GM18873 (cell line): ENCODE results near the gene SPTSSA.
"Not testable (repeated sequence)": the region's sequence is repeated elsewhere in the genome, so short reads cannot be mapped to it uniquely, and the experiment has no call there.

Experiments used
- ATAC-seq: cut with Tn5 transposase; IDR thresholded peaks from one replicate; pipeline ENCODE4 v1.9.1; 2021; ENCODE audit warnings: mild to moderate bottlenecking, moderate library complexity, moderate number of reproducible peaks; ENCODE audit not compliant: unreplicated experiment, low FRiP score

SPTSSA gene

GRCh38 chr14:34436118-34436905 lies 25.7 kb downstream of the SPTSSA start:
- no peak for ATAC-seq

- no peak for ATAC-seq
These were observed 28.1 kb downstream of the SPTSSA start for GRCh38 chr14:34433957-34434356.

- ATAC-seq: not testable (repeated sequence)
These were observed 34.0 kb downstream of the SPTSSA start for GRCh38 chr14:34428102-34428466.

GRCh38 chr14:34426313-34427295 lies 35.4 kb downstream of the SPTSSA start:
- ATAC-seq: no peak

- ATAC-seq: no peak
These were observed 36.8 kb downstream of the SPTSSA start for GRCh38 chr14:34425095-34425851.

GRCh38 chr14:34424488-34424887 lies 37.6 kb downstream of the SPTSSA start:
- no peak for ATAC-seq

GRCh38 chr14:34423445-34423844 lies 38.6 kb downstream of the SPTSSA start:
- ATAC-seq: no peak

GRCh38 chr14:34420547-34421150 lies 41.4 kb downstream of the SPTSSA start:
- no peak for ATAC-seq

GRCh38 chr14:34409721-34410120 lies 52.3 kb downstream of the SPTSSA start:
- no peak for ATAC-seq

GRCh38 chr14:34407951-34408350 lies 54.1 kb downstream of the SPTSSA start:
- ATAC-seq: no peak

GRCh38 chr14:34404416-34404815 lies 57.6 kb downstream of the SPTSSA start:
- ATAC-seq: no peak

- ATAC-seq: no peak
These were observed 58.4 kb downstream of the SPTSSA start for GRCh38 chr14:34403646-34404045.

GRCh38 chr14:34398024-34398423 lies 64.0 kb downstream of the SPTSSA start:
- ATAC-seq: no peak

GRCh38 chr14:34387974-34388516 lies 74.0 kb downstream of the SPTSSA start:
- ATAC-seq: no peak

GRCh38 chr14:34386865-34387485 lies 75.1 kb downstream of the SPTSSA start:
- ATAC-seq: no peak

- not testable (repeated sequence) for ATAC-seq
These were observed 76.2 kb downstream of the SPTSSA start for GRCh38 chr14:34385881-34386280.

- no peak for ATAC-seq
These were observed 78.2 kb downstream of the SPTSSA start for GRCh38 chr14:34383839-34384238.
